GM18951 (cell line): ENCODE data around the gene BACE1.

Experiments
- POLR2A ChIP-seq: IDR thresholded peaks from 4 replicates; pipeline ENCODE4 v1.6.1; 2011; ENCODE audit warnings: mild to moderate bottlenecking; ENCODE audit not compliant: insufficient read length, insufficient read depth; ENCODE audit errors: extremely low read depth
- in situ Hi-C: fragments of 300-500 bp; cut with MboI; formaldehyde crosslinking; loops from one replicate; pipeline ENCODE4 v1.12.0; 2022; ENCODE audit warnings: low sequenced_read_pairs, mixed read lengths, inconsistent platforms; ENCODE audit not compliant: unreplicated experiment

The BACE1 gene

DNA sequence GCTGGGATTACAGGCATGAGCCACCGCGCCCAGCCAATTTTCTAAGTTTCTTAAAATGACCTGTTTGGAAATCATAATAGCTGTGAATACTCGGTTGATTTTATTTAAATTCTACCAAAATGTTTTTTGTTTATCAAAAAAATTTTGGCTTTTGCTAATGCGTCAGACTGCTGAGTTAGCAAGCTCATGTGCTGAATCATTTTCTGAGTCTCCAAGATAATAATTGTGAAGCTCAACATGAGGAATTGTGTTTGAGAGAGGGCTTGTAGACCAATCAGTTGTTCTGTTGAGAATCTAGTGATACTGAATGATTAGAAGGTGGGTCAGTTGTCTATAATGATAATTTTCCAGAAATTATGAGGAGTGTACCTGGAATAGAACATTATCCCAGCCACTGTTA is 67.7 kb downstream of the BACE1 start:
- no peak for TF ChIP-seq POLR2A
- in situ Hi-C loops, result no loop called here

GRCh38 chr11:117239295-117239694 is 76.8 kb downstream of the BACE1 start:
- TF ChIP-seq POLR2A, result no peak
- in situ Hi-C loops, result no loop called here

GRCh38 chr11:117238221-117238620 is 77.8 kb downstream of the BACE1 start:
- TF ChIP-seq POLR2A, result no peak
- in situ Hi-C loops, result no loop called here
